HepG2 (cell line): ENCODE measurements around the gene ITIH1. TPM values are rescaled to one million over a fixed set of nuclear protein-coding genes. Genes with fewer than 3 reads are reported as not detected.

Experiments
- ATAC-seq: fragments of 200-7000 bp; cut with Tn5 transposase; 3 replicates; pipeline ENCODE4 v1.9.1; 2020; ENCODE audit warnings: mild to moderate bottlenecking, moderate library complexity
- BruUV-seq: library from RNA; stranded (reverse); fragments of 400-500 nt; replicated peaks from 2 replicates; lab custom pipeline; 2021; lab: Mats Ljungman, UMichigan
- CTCF ChIA-PET: fragments of 300-600 bp; formaldehyde crosslinking; extraction: SDS; loops from one replicate; lab custom pipeline; 2021; ENCODE audit warnings: low total read pairs, inconsistent platforms, low intra/inter-chr PET ratio; lab: Yijun Ruan, JAX
- POLR2A ChIA-PET: fragments of 350-600 bp; sonication (Branson Sonifier 250); formaldehyde crosslinking; loops from one replicate; lab custom pipeline; 2020; ENCODE audit warnings: antibody characterized with exemption, inconsistent platforms; lab: Yijun Ruan, JAX
- DNase-seq: peaks from one replicate; pipeline ENCODE4 v3.0.0-alpha.2; 2015; ENCODE audit warnings: low spot score
- FAIRE-seq: peaks from 3 replicates; lab custom pipeline; 2011; peaks lifted over from hg19 to GRCh38; lab: Jason Lieb, UNC
- H2AFZ ChIP-seq: one replicate; pipeline ENCODE4 v1.6.1; 2011; ENCODE audit warnings: low read length, inconsistent platforms
- H3K27ac ChIP-seq: fragments of 300-600 bp; 3 replicates; pipeline ENCODE4 v1.8.0; 2011; ENCODE audit warnings: mixed run types, mild to moderate bottlenecking, mixed read lengths, low read length, inconsistent platforms; ENCODE audit not compliant: insufficient read depth; ENCODE audit errors: extremely low read length
- H3K27me3 ChIP-seq, 2 experiments: fragments of 200-600 bp in 1 of 2; 2 replicates in 1 of 2; 3 replicates in 1 of 2; pipeline versions ENCODE4 v1.6.0 to v1.8.0; 2011; ENCODE audit warnings: low read length in 2 of 2, mild to moderate bottlenecking in 2 of 2, moderate library complexity in 2 of 2, inconsistent platforms in 1 of 2; ENCODE audit not compliant: insufficient read depth in 2 of 2, control insufficient read depth in 1 of 2
- H3K36me3 ChIP-seq, 2 experiments: fragments of 200-600 bp in 1 of 2; replicated peaks in 1 of 2; 2 replicates in 1 of 2; 3 replicates in 1 of 2; pipeline versions ENCODE4 v1.5.1 to v1.8.0; 2011; ENCODE audit warnings: low read length in 2 of 2, inconsistent platforms in 1 of 2; ENCODE audit not compliant: insufficient read depth in 2 of 2, control insufficient read depth in 1 of 2
- H3K4me1 ChIP-seq: 2 replicates; pipeline ENCODE4 v1.5.1; 2012; ENCODE audit warnings: low read length, inconsistent platforms; ENCODE audit not compliant: insufficient read depth
- H3K4me2 ChIP-seq: 2 replicates; pipeline ENCODE4 v1.6.0; 2011; ENCODE audit warnings: low read depth, low read length, inconsistent platforms
- H3K4me3 ChIP-seq, 3 experiments: fragments of 200-600 bp in 1 of 3; sonication (generic), shearing (Covaris generic) in 1 of 3; replicated peaks in 1 of 3; 2 replicates each; pipeline ENCODE4 v1.5.1; 2011 to 2016; ENCODE audit warnings: low read length in 3 of 3, inconsistent platforms in 2 of 3, low read depth in 2 of 3, mild to moderate bottlenecking in 2 of 3, control low read depth in 1 of 3, mixed read lengths in 1 of 3; ENCODE audit not compliant: insufficient read depth in 1 of 3
- H3K79me2 ChIP-seq: one replicate; pipeline ENCODE4 v1.6.1; 2011; ENCODE audit warnings: low read length, inconsistent platforms; ENCODE audit not compliant: insufficient read depth
- H3K9ac ChIP-seq: 2 replicates; pipeline ENCODE4 v1.6.0; 2011; ENCODE audit warnings: mild to moderate bottlenecking, low read depth, low read length, inconsistent platforms; ENCODE audit not compliant: insufficient read depth
- H3K9me3 ChIP-seq: 2 replicates; pipeline ENCODE4 v1.5.1; 2012; ENCODE audit warnings: mild to moderate bottlenecking, low read length
- H4K20me1 ChIP-seq: 2 replicates; pipeline ENCODE4 v1.6.0; 2011; ENCODE audit warnings: inconsistent platforms, mild to moderate bottlenecking, low read length, moderate library complexity; ENCODE audit not compliant: insufficient read depth
- EEA1 ChIP-seq: sonication (generic); formaldehyde crosslinking; IDR thresholded peaks from 2 replicates; pipeline ENCODE4 v1.5.1; 2020; ENCODE audit warnings: mild to moderate bottlenecking, missing genetic modification reagents, borderline replicate concordance
- GABPA ChIP-seq, 2 experiments: IDR thresholded peaks; 2 replicates each; pipeline ENCODE4 v1.6.1; 2011 to 2016; ENCODE audit warnings: low read depth in 2 of 2, low read length in 1 of 2, missing biosample characterization in 1 of 2, missing genetic modification characterization in 1 of 2
- GMEB1 ChIP-seq: sonication (generic); formaldehyde crosslinking; IDR thresholded peaks from 2 replicates; pipeline ENCODE4 v1.5.1; 2020; ENCODE audit warnings: missing genetic modification reagents, mild to moderate bottlenecking, borderline replicate concordance
- HMGXB4 ChIP-seq, 2 experiments: sonication (generic) in 1 of 2; formaldehyde crosslinking in 1 of 2; IDR thresholded peaks; 2 replicates each; pipeline versions ENCODE4 v1.4.0 to v1.6.1; 2018 to 2020; ENCODE audit warnings: missing genetic modification reagents in 2 of 2, borderline replicate concordance in 1 of 2, low read depth in 1 of 2, mild to moderate bottlenecking in 1 of 2, missing biosample characterization in 1 of 2
- NFIB ChIP-seq: sonication (generic); formaldehyde crosslinking; IDR thresholded peaks from 2 replicates; pipeline ENCODE4 v1.9.0; 2021; ENCODE audit warnings: missing genetic modification reagents, mild to moderate bottlenecking, borderline replicate concordance
- PAX8 ChIP-seq: sonication (generic); formaldehyde crosslinking; IDR thresholded peaks from 2 replicates; pipeline ENCODE4 v1.8.0; 2022; ENCODE audit warnings: mild to moderate bottlenecking, missing genetic modification reagents, borderline replicate concordance
- PBX2 ChIP-seq: IDR thresholded peaks from 2 replicates; pipeline ENCODE4 v1.6.1; 2016; ENCODE audit warnings: control low read depth
- RELA ChIP-seq: sonication (generic); formaldehyde crosslinking; IDR thresholded peaks from 2 replicates; pipeline ENCODE4 v1.4.0; 2020; ENCODE audit warnings: missing genetic modification reagents
- SOX5 ChIP-seq: IDR thresholded peaks from 2 replicates; pipeline ENCODE4 v1.6.1; 2016; ENCODE audit warnings: borderline replicate concordance
- SP1 ChIP-seq, 2 experiments: fragments of 450-650 bp in 1 of 2; sonication (generic) in 1 of 2; formaldehyde crosslinking in 1 of 2; IDR thresholded peaks; 2 replicates each; pipeline versions ENCODE4 v1.4.0 to v1.6.1; 2016 to 2020; ENCODE audit warnings: missing genetic modification reagents in 1 of 2
- SP2 ChIP-seq: sonication (generic); formaldehyde crosslinking; IDR thresholded peaks from 2 replicates; pipeline ENCODE4 v1.5.1; 2020; ENCODE audit warnings: mild to moderate bottlenecking, missing genetic modification reagents
- ZFP1 ChIP-seq: IDR thresholded peaks from 2 replicates; pipeline ENCODE4 v1.6.1; 2016
- ZFY ChIP-seq: sonication (generic); formaldehyde crosslinking; IDR thresholded peaks from 2 replicates; pipeline ENCODE4 v1.4.0; 2020; ENCODE audit warnings: missing genetic modification reagents
- ZNF138 ChIP-seq: sonication (generic); formaldehyde crosslinking; IDR thresholded peaks from 2 replicates; pipeline ENCODE4 v1.5.0; 2020; ENCODE audit warnings: mild to moderate bottlenecking, low read depth, missing genetic modification reagents
- ZNF547 ChIP-seq: sonication (generic); formaldehyde crosslinking; IDR thresholded peaks from 2 replicates; pipeline ENCODE4 v1.5.1; 2020; ENCODE audit warnings: mild to moderate bottlenecking, missing genetic modification reagents
- ZNF605 ChIP-seq: sonication (generic); formaldehyde crosslinking; IDR thresholded peaks from 2 replicates; pipeline ENCODE4 v1.8.0; 2022; ENCODE audit warnings: mild to moderate bottlenecking, missing genetic modification reagents
- ZSCAN29 ChIP-seq: sonication (generic); formaldehyde crosslinking; conservative IDR thresholded peaks from 2 replicates; pipeline ENCODE4 v1.4.0; 2020; ENCODE audit warnings: mild to moderate bottlenecking, missing genetic modification reagents
- WGBS: methylation state at CpG from one replicate; pipeline ENCODE4 v1.1.6; 2017; ENCODE audit warnings: low lambda C conversion rate; 5-methylcytosine and 5-hydroxymethylcytosine counted together
- in situ Hi-C: cut with HindIII; loops from 2 replicates; pipeline ENCODE4 v1.10.0; 2017; ENCODE audit warnings: low pct_unique_long_range_greater_than_20kb; ENCODE audit not compliant: extremely low pct_ligation_motif_present
- intact Hi-C: fragments of 100-400 bp; cut with micrococcal nuclease; formaldehyde crosslinking; loops from one replicate; pipeline ENCODE4 v1.10.0; 2022; ENCODE audit not compliant: unreplicated experiment
- polyA plus RNA-seq, 8 experiments: library from polyadenylated mRNA; depleted of rRNA in 3 of 8; stranded (reverse) in 7 of 8; unstranded in 1 of 8; fragments of >200 nt; fragmentation: Illumina TruSeq in 4 of 8; extraction: Trizol in 4 of 8; gene quantifications; 2 replicates each; pipeline versions ENCODE4 v1.2.1 to v1.2.3, GENCODE V29; 2011 to 2016; ENCODE audit warnings: low read depth in 4 of 8, missing spikeins in 1 of 8, mixed read lengths in 1 of 8; ENCODE audit not compliant: insufficient read depth in 1 of 8
- total RNA-seq, 5 experiments: library from RNA; depleted of rRNA; stranded (reverse); fragments of >200 nt; fragmentation: Illumina TruSeq; extraction: Trizol; gene quantifications; 2 replicates each; pipeline ENCODE4 v1.2.3, GENCODE V29; 2016; ENCODE audit warnings: low read depth in 1 of 5

ITIH1 gene
- total and polyA plus RNA-seq, 2 of the 13 experiments (the other 11 are each of a cell fraction or from before 2014, with no cell fraction given), result 12.3 to 19.6 TPM

GRCh38 chr3:52794612-52795099 is 17.3 kb downstream of the ITIH1 start, which contains the start of gene ITIH3 (continued):
- TF ChIP-seq RELA (CRISPR knock-in tag) (no peak), ZNF138 (CRISPR knock-in tag) (peak; percentile 73; the same call in 1 of the 2 replicates), SP2 (CRISPR knock-in tag) (no peak)

- H3K36me3 ChIP-seq, result peaks cover 17 to 32% of the 10 kb centered on the region in 2 experiments
- H3K9ac ChIP-seq, result peak overlapping the region; percentile 75
- TF ChIP-seq EEA1 (CRISPR knock-in tag), result no peak
- TF ChIP-seq SOX5 (CRISPR knock-in tag), result peak; percentile 78; the same call in 1 of the 2 replicates
- TF ChIP-seq ZNF605 (CRISPR knock-in tag), result 0 out of 2 replicates have a peak, but pooled peaks have one; percentile 48
- peak in 1 of 2 experiments; percentile 55; a peak in 1 of 4 replicates for TF ChIP-seq HMGXB4 (CRISPR knock-in tag; IDR thresholded peaks at IDR 0.05; ENCODE audit: borderline replicate concordance in 1 of 2, low read depth in 1 of 2)
- peak; percentile 35; the same call in 1 of the 2 replicates for TF ChIP-seq GMEB1 (CRISPR knock-in tag)
- 0 out of 2 replicates have a peak, but pooled peaks have one; percentile 5 for TF ChIP-seq ZSCAN29 (CRISPR knock-in tag)
- no peak for TF ChIP-seq NFIB (CRISPR knock-in tag)
- TF ChIP-seq ZFY (CRISPR knock-in tag), result 0 out of 2 replicates have a peak, but pooled peaks have one; percentile 10
- TF ChIP-seq ZFP1, result no peak
- TF ChIP-seq SP1 (IDR thresholded peaks at IDR 0.05), result no peak
- no peak for TF ChIP-seq SP1 (CRISPR knock-in tag; IDR thresholded peaks at IDR 0.05)
- no peak for TF ChIP-seq GABPA (IDR thresholded peaks at IDR 0.05; ENCODE audit: low read depth, low read length)
- peak; percentile 76 for TF ChIP-seq GABPA (CRISPR knock-in tag; IDR thresholded peaks at IDR 0.05; ENCODE audit: low read depth)
- TF ChIP-seq PAX8 (CRISPR knock-in tag), result no peak
- TF ChIP-seq PBX2 (CRISPR knock-in tag), result no peak
- 0 out of 2 replicates have a peak, but pooled peaks have one; percentile 61 for TF ChIP-seq ZNF547
Measured at GRCh38 chr3:52795298-52795900, 18.0 kb downstream of the ITIH1 start.

More at GRCh38 chr3:52795298-52795900, 18.0 kb downstream of the ITIH1 start:
- intact Hi-C loops (no loop called here), in situ Hi-C loops (no loop called here)
- Histone ChIP-seq H3K9me3 (no peaks in the 10 kb centered on the region), H4K20me1 (no peaks in the 10 kb centered on the region), H3K4me3 (peak overlapping the region; percentile 59 to 76 (median 76)), H3K4me1 (peaks cover 87% of the 10 kb centered on the region), H3K27ac (peak overlapping the region; percentile 87), H3K79me2 (peaks cover 4% of the 10 kb centered on the region), H2AFZ (no peak overlapping the region), H3K27me3 (no peaks in the 10 kb centered on the region), H3K4me2 (peak overlapping the region; percentile 93)
- BruUV-seq, result no TSS peak
- ChIA-PET CTCF (no interaction called here), POLR2A (interaction anchor here (0.5 to 10.9 kb wide), 20 partner anchors 10 to 153 kb away, joined by 3 to 466 read pairs (median 4); partner anchors contain the start of genes ITIH1, ITIH4 and NEK4)
- FAIRE-seq, result peak; percentile 78
- WGBS, result 18% methylated on average over 6 of the region's 9 CpGs
- ATAC-seq, result peak; percentile 58
- DNase-seq, result peak; percentile 63
